LNCAP (cell line): ENCODE measurements around the gene LYZL1.

Experiments used
- CTCF ChIP-seq: fragments of 450-650 bp; IDR thresholded peaks from 2 replicates; pipeline ENCODE4 v1.5.1; 2017; ENCODE audit warnings: mild to moderate bottlenecking

The LYZL1 gene

DNA sequence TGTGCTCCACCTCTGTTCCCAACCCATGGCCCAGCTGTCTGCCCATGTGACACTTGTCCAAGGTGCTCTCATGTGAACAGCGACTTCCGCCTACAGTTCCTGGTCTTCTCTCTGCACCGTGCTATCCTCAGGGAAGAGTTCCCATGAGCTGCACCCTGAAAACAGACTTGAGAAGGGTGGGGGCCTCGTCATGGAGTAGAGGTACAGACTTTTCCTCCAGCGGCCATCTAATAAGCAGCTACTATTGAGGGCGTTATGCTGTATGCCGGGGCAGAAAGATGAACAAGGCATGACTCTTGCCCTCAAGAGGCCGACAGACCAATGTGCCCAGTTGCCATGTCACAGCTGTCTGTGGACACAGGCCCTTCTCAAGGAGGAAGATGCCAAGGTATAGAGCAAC, 25.4 kb upstream of the LYZL1 start:
- TF ChIP-seq CTCF: no peak

DNA sequence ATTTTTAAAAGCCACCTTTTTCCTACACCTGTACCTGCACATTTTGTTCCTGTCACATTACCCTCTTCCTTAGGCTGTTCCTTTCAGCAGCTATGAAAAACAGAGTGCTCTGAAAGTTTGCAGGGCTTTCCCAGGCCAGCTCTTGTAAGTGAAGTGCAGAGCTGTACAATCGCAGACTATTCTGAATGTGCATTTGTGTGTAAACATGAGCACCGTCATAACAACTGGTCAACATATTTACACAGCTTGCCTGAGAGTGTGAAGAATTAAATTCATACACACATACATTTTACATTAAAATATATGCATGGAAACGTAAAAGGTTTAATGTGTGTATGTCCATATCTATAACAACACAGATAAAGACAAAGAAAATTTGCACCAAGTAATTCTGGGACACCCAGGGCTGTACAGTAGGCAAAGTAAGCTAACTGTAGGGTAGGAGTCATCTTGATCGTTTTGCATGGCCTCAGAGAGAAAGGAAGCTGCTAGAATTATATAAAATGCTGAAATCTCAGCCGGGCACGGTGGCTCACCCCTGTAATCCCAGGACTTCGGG, 23.6 kb upstream of the LYZL1 start:
- TF ChIP-seq CTCF: no peak

- TF ChIP-seq CTCF: no peak
These were observed 22.2 kb upstream of the LYZL1 start for GRCh38 chr10:29266641-29267040.

GRCh38 chr10:29268011-29268410, 20.9 kb upstream of the LYZL1 start:
- TF ChIP-seq CTCF: no peak

GRCh38 chr10:29269486-29269885, 19.4 kb upstream of the LYZL1 start:
- TF ChIP-seq CTCF: no peak

- no peak for TF ChIP-seq CTCF
These were observed 18.0 kb upstream of the LYZL1 start for GRCh38 chr10:29270883-29271282.

GRCh38 chr10:29271877-29272276, 17.0 kb upstream of the LYZL1 start:
- TF ChIP-seq CTCF: no peak

DNA sequence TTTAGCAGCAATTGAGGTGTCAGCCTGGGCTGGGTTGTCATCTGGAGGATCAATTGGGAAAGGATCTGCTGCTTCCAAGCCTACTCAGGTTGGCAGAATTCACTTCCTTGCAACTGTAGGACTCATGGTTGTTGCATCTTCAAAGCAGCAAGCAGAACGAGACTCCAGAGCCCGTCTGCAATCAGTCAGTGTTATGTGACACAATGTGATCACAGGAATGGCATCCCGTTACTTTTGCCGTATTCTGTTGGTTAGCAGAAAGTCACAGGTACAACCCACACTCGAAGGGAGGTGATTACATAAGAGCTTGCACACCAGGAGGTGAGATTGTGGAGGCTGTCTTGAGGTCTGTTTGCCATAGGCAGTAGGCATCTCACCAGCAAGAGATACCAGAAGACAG, 15.4 kb upstream of the LYZL1 start:
- TF ChIP-seq CTCF: no peak
